Heart right ventricle (tissue), 16 donors: Measurements from ENCODE around the gene P2RX7. TPM values are rescaled to one million over a fixed set of nuclear protein-coding genes. Genes with fewer than 3 reads are reported as not detected.

ENCODE experiments used
- ATAC-seq, 8 donors: fragments of 200-7000 bp; cut with Tn5 transposase; one replicate each; pipeline ENCODE4 v1.9.1; 2020; ENCODE audit warnings: mild to moderate bottlenecking in 8 of 8, moderate library complexity in 8 of 8, moderate number of reproducible peaks in 1 of 8
- DNase-seq, 2 donors: peaks; one replicate each; pipeline ENCODE4 v3.0.0-alpha.2; 2020
- H3K27ac ChIP-seq, 10 donors: fragments of 200-600 bp; sonication (generic) in 2 of 10; one replicate each; pipeline versions ENCODE4 v1.5.0 to v1.8.0; 2020 to 2022; ENCODE audit warnings: mild to moderate bottlenecking in 3 of 10
- H3K27me3 ChIP-seq, 7 donors: fragments of 200-600 bp; one replicate each; pipeline ENCODE4 v1.8.0; 2021 to 2022; ENCODE audit warnings: mild to moderate bottlenecking in 2 of 7
- H3K36me3 ChIP-seq, 9 donors: fragments of 200-600 bp; sonication (generic) in 1 of 9; one replicate each; pipeline versions ENCODE4 v1.5.0 to v1.8.0; 2020 to 2022; ENCODE audit warnings: mild to moderate bottlenecking in 2 of 9
- H3K4me1 ChIP-seq, 9 donors: fragments of 200-600 bp; sonication (generic) in 1 of 9; one replicate each; pipeline versions ENCODE4 v1.5.0 to v1.8.0; 2020 to 2022; ENCODE audit warnings: mild to moderate bottlenecking in 4 of 9
- H3K4me3 ChIP-seq, 10 donors: fragments of 200-600 bp; sonication (generic) in 2 of 10; one replicate each; pipeline versions ENCODE4 v1.5.0 to v1.8.0; 2020 to 2022; ENCODE audit warnings: mild to moderate bottlenecking in 7 of 10, moderate library complexity in 2 of 10
- H3K9me3 ChIP-seq, 11 donors: fragments of 200-600 bp in 10 of 11; sonication (generic) in 2 of 11; one replicate each; pipeline versions ENCODE4 v1.5.0 to v1.8.0; 2013 to 2022; ENCODE audit warnings: mild to moderate bottlenecking in 2 of 11, control low read depth in 1 of 11, moderate library complexity in 1 of 11
- CTCF ChIP-seq, 9 donors: fragments of 200-600 bp; sonication (generic) in 2 of 9; IDR thresholded peaks; one replicate each; pipeline versions ENCODE4 v1.5.0 to v1.8.0; 2021 to 2022; ENCODE audit warnings: antibody characterized with exemption in 9 of 9, mild to moderate bottlenecking in 5 of 9, moderate library complexity in 1 of 9
- WGBS, 2 donors: extraction: QIAGEN DNeasy Blood & Tissue Kit; methylation state at CpG; one replicate each; pipeline ENCODE4 v1.1.7; 2013; ENCODE audit warnings: inconsistent platforms in 1 of 2; 5-methylcytosine and 5-hydroxymethylcytosine counted together
- intact Hi-C, 10 donors: fragments of 100-400 bp; cut with DNase I; formaldehyde crosslinking; loops; one replicate each; pipeline versions ENCODE4 v1.11.1 to v1.14.2; 2022
- polyA plus RNA-seq, 2 donors: library from polyadenylated mRNA; stranded (reverse); fragments of 200-250 nt; gene quantifications; one replicate each; pipeline ENCODE4 v1.2.3, GENCODE V29; 2013
- total RNA-seq, 10 donors: library from RNA; stranded (reverse); fragmentation: NEBNext Ultra II Directional in 3 of 10; extraction: Animal tissue kit (Norgen Biotek cat#: 25700) in 3 of 10; gene quantifications; one replicate each; pipeline versions ENCODE4 v1.2.1 to v1.2.4, GENCODE V29; 2021 to 2023
- donor health status: Arrhythmogenic right ventricular cardiomyopathy.
- donor health status: ischemic (EF 13 %, LVEDD 7.1; RV severe dilation, severe dysfunction).
- donor health status: healthy with polysubstance abuse.
- donor health status: DM: no; HTN: yes; CAD: no.
- donor health status: DM: no; HTN: no; CAD: no.
- donor health status: ischemic (EF 25% LVEDD 6.9; RV normal size, moderate dysfunction).
- donor health status: ischemic (EF 25% LVEDD 5.7; RV mildly dilated, moderate dysfunction).
- donor health status: healthy.
- donor health status: DM: yes; HTN: yes; CAD: no.
- donor health status: Ischemic cardiomyopathy.
- donor health status: ischemic (EF 35%, LVEDD 5.7; RV mildly dilated, moderate dysfunction).
- donor health status: nonischemic (EF 11% LVEDD 7.7; RV severe dilation, severe dysfunction).
- donor health status: DM: yes; HTN: yes; CAD: no.
- donor health status: PGD.
- donor health status: ischemic (EF 29% LVEDD 5.4; RV normal size, mild dysfunction).
- donor health status: nonischemic (EF 23%, LVEDD 6.1; RV moderate dilation, normal function).

The P2RX7 gene
- total and polyA plus RNA-seq, 12 donors, result 0.25 to 7.0 (median 1.6) TPM

GRCh38 chr12:121130866-121131373, 1.8 kb upstream of the P2RX7 start:
- no peaks in the 10 kb centered on the region for H3K9me3 ChIP-seq
- WGBS, 2 donors, result 80 to 88% methylated on average over 6 of the region's 6 CpGs
- no peak for ATAC-seq
- H3K36me3 ChIP-seq, result no peaks in the 10 kb centered on the region
- no peak overlapping the region for H3K4me3 ChIP-seq
- no peak for DNase-seq
- no peaks in the 10 kb centered on the region for H3K27me3 ChIP-seq
- intact Hi-C loops, result loop anchor here in 3 of 10 donors (5.0 to 10.0 kb wide), 2 partner anchors 74 to 81 kb away; partner anchors contain the start of gene P2RX4 (in 1 of the 3)
- TF ChIP-seq CTCF (IDR thresholded peaks at IDR 0.05), result no peak
- H3K27ac ChIP-seq, result no peak overlapping the region
- peaks cover 2 to 57% (median 34%) of the 10 kb centered on the region in 9 donors for H3K4me1 ChIP-seq

GRCh38 chr12:121131941-121132341, 735 bp upstream of the P2RX7 start:
- Histone ChIP-seq H3K36me3 (no peaks in the 10 kb centered on the region), H3K4me1 (peaks cover 2 to 57% (median 34%) of the 10 kb centered on the region in 9 donors), H3K9me3 (no peaks in the 10 kb centered on the region), H3K27ac (peak overlapping the region in 4 of 10 donors; percentile 61 to 82 (median 69)), H3K4me3 (no peak overlapping the region), H3K27me3 (no peaks in the 10 kb centered on the region)
- TF ChIP-seq CTCF (IDR thresholded peaks at IDR 0.05), result no peak
- WGBS, 2 donors, result 79% methylated on average over 4 of the region's 4 CpGs
- DNase-seq (no peak), ATAC-seq (no peak)
- intact Hi-C loops, result loop anchor here in 3 of 10 donors (5.0 to 10.0 kb wide), 2 partner anchors 73 to 80 kb away; partner anchors contain the start of gene P2RX4 (in 1 of the 3)

GRCh38 chr12:121133838-121134237, 1.2 kb downstream of the P2RX7 start:
- Histone ChIP-seq H3K4me3 (peak overlapping the region in 5 of 10 donors; percentile 31 to 61 (median 59)), H3K27me3 (no peaks in the 10 kb centered on the region), H3K36me3 (no peaks in the 10 kb centered on the region), H3K9me3 (no peaks in the 10 kb centered on the region), H3K27ac (peak overlapping the region in 3 of 10 donors; percentile 66 to 80 (median 72)), H3K4me1 (peaks cover 0 to 42% (median 27%) of the 10 kb centered on the region in 9 donors)
- TF ChIP-seq CTCF (IDR thresholded peaks at IDR 0.05), result no peak
- intact Hi-C loops, result loop anchor here in 3 of 10 donors (5.0 to 10.0 kb wide), 2 partner anchors 71 to 78 kb away; partner anchors contain the start of gene P2RX4 (in 1 of the 3)
- ATAC-seq (no peak), DNase-seq (no peak)
- 87 to 97% methylated on average over 7 of the region's 7 CpGs for WGBS, 2 donors

- TF ChIP-seq CTCF (IDR thresholded peaks at IDR 0.05), result no peak
- peaks cover 0 to 27% (median 17%) of the 10 kb centered on the region in 9 donors for H3K4me1 ChIP-seq
- H3K4me3 ChIP-seq, result no peak overlapping the region
- H3K36me3 ChIP-seq, result no peaks in the 10 kb centered on the region
- DNase-seq (no peak), ATAC-seq (no peak)
- intact Hi-C loops, result loop anchor here in 2 of 10 donors (10.0 kb wide), 1 partner anchor 69 kb away; no protein-coding TSS in a partner anchor
- no peaks in the 10 kb centered on the region for H3K9me3 ChIP-seq
- H3K27ac ChIP-seq, result no peak overlapping the region
- WGBS, 2 donors, result 92 to 96% methylated on average over 3 of the region's 3 CpGs
- no peaks in the 10 kb centered on the region for H3K27me3 ChIP-seq
Observed at GRCh38 chr12:121135320-121135719, 2.6 kb downstream of the P2RX7 start.
